GM21526 (cell line): ENCODE results near the gene MTMR12.

Experiments
- ATAC-seq: cut with Tn5 transposase; IDR thresholded peaks from one replicate; pipeline ENCODE4 v1.9.1; 2021; ENCODE audit warnings: moderate library complexity; ENCODE audit not compliant: unreplicated experiment, low FRiP score

The MTMR12 gene

DNA sequence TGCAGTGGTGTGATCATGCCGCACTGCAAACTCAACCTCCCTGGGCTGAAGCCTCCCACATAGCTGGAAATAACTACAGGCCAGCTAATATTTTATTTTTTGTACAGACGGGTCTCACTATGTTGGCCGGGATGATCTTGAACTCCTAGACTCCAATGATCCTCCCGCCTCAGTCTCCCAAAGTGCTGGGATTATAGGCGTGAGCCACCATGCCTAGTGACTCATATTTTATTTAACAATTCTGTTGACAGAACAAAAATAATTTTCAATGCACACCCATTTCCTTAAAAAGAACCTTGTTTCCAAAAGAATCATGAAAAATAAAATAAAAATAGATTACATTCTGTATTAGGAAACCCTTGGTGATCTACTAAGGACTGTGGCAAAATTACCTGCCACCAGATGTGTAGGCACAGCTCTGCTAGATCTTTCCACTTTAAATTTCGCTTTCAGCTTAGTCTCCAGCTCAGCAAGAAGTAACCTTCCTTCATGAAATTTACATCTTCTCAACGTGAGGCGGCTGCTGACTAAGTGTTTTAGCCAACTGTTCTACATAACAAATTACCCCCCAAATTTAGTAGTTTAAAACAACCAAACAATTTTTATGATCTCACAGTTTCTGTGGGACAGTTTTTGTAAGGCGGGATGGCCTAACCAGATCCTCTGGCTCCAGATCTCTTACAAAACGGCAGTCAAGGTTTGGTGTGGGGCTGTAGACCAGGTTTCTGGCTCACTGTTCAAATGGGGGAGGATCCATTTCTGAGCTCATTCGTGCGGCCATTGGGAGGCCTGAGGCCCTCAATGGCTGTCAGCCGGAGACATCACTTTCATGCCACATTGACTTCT lies 106.0 kb downstream of the MTMR12 start:
- no peak for ATAC-seq

DNA sequence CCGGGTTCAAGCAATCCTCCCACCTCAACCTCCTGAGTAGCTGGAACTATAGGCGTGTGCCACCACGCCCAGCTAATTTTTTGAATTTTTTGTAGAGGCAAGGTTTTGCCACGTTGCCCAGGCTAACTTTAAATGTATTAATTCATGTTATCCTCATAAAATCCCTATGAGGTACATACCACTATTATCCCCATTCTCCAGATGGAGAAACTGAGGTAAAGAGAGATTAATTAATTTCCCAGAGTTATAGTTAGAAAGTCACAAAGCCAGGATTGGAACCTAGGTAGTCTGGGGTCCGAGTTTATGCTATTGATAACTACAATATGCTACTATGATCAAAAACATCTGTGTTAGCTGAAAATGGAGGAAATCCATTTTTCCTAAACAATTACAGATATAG lies 106.7 kb downstream of the MTMR12 start:
- no peak for ATAC-seq

DNA sequence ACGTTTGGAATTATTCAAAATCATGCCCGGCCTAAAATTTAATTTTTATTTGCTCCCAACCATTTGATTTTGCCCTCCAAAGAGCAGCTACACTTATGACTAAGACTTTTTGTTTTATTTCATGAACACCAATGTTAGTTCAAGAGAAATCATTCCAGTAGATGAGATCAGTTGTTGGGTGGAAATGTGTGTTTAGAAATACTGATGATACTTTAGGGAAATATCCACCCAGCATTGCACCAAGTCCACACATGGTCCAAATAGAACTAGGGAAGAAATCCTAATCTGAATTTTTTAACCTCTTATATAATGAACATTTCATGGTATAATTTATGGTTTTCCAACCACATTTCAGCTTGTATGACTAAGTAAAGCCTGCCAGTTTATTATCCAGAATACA lies 110.3 kb downstream of the MTMR12 start:
- no peak for ATAC-seq

DNA sequence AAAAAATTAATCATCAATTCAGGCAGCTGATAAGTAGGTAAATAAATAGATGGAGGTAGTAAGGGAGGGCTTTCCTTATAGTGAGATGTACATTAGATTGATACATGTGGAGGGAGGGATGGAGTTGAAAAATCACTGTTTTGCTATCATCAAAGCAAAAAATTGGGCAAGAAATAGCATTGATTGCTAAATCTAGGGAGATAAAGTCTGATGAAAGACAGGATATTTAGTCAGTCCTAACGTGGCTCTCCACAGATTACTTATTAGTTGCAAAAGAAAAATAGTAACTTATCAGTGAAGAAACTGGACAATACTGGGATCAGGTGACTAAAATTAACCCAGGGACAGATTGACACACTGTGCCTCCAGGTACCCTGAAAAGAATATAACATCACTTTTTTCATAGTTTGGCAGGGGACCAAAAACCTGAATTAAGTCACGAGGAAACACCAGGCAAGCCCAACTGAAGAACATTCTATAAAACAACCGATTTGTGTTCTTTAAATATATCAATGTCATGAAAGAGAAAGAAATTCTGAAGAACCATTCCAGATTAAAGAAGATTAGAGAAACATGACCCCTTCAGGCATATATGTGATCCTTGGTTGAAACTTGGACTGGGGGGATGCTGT lies 111.5 kb downstream of the MTMR12 start:
- ATAC-seq = no peak

DNA sequence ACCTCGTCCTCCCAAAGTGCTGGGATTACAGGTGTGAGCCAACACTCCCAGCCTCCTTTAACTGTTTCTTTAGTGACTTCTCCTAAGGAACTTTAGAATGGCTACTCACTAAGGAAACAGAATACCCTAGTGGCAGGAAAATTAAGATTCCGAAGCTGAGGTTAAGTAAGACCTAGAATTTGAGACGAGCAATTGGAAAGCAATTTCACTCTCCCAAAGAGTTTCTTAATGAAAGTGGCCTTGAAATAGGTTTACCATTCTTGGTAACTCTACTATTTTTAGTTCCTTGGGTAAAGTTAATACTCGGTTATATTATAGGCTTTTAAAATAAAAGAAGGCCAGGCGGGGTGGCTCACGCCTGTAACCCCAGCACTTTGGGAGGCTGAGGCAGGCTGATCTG lies 115.7 kb downstream of the MTMR12 start:
- ATAC-seq = no peak

DNA sequence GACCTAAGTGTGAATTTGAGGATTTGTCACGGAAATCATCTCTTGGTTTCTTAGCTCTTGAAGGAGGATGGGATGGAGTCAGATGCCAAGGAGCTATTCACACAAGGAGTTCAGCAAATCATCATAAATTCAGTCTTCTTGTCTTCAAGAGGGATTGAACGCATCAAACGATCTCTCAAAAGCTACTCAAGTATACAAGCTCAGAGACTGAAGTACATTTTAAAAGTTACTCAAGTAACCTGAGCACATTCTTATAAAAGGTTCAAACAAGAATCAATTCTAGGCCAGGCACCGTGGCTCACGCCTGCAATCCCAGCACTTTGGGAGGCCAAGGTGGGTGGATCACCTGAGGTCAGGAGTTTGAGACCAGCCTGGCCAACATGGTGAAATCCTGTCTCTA lies 117.5 kb downstream of the MTMR12 start:
- ATAC-seq = no peak

DNA sequence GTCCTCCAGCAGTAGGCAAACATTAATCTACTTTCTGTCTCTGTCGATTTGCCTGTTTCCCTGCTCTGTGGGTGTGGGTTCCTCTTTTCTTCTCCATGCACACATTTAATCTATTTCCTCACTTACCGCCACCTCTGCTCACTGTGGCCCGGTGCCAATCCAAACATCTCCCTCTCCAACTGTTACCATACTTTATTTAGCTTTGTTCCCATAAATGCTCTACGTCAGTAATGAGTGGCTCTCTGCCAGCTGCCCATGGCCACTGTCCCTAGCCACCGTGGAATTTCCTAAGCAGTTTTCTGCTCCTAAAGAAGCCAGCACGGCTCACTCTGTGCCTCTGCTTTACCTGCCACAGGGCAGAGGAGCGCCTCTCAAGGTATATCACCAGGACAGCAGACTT lies 119.1 kb downstream of the MTMR12 start:
- peak; percentile 66 for ATAC-seq

DNA sequence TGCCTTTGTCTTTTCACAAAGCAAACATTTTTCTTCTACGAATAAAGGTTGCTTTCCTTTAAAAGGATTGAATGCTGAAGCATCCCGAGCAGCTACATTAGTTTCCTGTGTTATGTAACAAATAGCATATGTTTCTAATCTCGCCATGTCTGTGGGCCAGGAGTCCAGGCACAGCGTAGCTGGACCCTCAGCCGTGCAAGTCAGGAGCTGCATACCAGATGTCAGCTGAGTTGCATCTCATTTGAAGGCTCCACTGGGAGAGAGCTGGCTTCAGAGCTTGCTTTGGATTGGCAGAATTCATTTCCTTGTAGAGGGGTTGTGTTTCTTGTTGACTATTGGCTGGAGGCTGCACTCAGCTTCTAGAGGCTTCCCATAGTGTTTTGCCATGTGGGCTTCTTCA lies 122.6 kb downstream of the MTMR12 start:
- ATAC-seq = no peak

DNA sequence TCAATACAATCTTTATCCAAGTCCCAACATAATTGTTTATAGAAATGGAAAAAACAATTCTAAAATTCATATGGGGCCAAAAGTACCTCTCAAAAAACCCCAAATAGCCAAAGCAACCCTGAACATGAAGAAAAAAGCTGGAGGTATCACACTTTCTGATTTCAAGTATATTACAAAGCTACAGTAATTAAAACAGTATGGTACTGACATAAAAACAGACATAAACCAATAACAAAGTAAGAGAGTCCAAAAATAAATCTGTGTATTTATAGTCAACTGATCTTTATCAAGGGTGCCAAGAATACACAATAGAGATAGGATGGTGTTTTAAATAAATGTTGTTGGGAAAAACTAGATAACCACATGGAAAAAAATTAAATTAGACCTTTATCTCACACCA lies 125.1 kb downstream of the MTMR12 start:
- ATAC-seq = no peak

DNA sequence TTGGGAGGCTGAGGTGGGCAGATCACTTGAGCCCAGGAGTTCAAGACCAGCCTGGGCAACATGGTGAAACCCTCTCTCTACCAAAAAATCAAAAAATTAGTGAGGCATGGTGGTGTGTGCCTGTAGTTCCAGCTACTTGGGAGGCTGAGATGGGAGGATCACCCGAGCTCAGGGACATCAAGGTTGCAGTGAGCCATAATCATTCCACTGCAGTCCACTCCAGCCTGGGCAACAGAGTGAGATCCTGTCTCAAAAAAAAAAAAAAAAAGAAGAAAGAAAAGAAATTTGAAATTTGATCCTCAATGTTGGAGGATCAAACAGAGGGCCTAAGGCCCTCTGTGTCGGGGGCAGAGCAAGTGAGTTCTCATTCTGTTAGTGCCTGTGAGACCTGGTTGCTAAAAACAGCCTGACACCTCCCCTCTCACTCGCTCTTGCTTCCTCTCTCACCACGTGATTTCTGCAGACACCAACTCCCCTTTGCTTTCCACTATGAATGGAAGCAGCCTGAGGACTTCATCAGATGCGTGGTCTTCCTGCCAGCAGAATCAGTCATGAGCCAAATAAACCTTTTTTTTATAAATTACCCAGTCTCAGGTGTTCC lies 130.2 kb downstream of the MTMR12 start:
- peak; percentile 75 for ATAC-seq
